ENCODE results near the gene BEGAIN. TPM values are rescaled to one million over a fixed set of nuclear protein-coding genes. Genes with fewer than 3 reads are reported as not detected.

BEGAIN gene
- total and polyA plus RNA-seq, 9 of the 15 experiments (the other 6 are each of a cell fraction or from before 2014, with no cell fraction given): 0.07 to 0.68 (median 0.55) TPM; not detected in 3

- no peak for TF ChIP-seq ELK1 (CRISPR knock-in tag; IDR thresholded peaks at IDR 0.05)
- no peak for TF ChIP-seq RBM14 (IDR thresholded peaks at IDR 0.05; ENCODE audit: borderline replicate concordance, insufficient read depth, low read depth, low read length)
- TF ChIP-seq ZNF79 (CRISPR knock-in tag; IDR thresholded peaks at IDR 0.05; ENCODE audit: low read depth): no peak
- no peak for TF ChIP-seq ZNF644 (tag; IDR thresholded peaks at IDR 0.05; ENCODE audit: low read depth)
- no peak for TF ChIP-seq ZBTB34 (CRISPR knock-in tag; IDR thresholded peaks at IDR 0.05)
- peak; percentile 17; the same call in 1 of the 2 replicates for TF ChIP-seq STAG1 (CRISPR knock-in tag; IDR thresholded peaks at IDR 0.05; ENCODE audit: borderline replicate concordance)
- no peak for TF ChIP-seq ATF2 (CRISPR knock-in tag; IDR thresholded peaks at IDR 0.05)
- TF ChIP-seq LARP7 (IDR thresholded peaks at IDR 0.05): no peak
- TF ChIP-seq CTCFL (IDR thresholded peaks at IDR 0.05; ENCODE audit: borderline replicate concordance, insufficient read depth, low read depth, low read length, poor library complexity, severe bottlenecking): peak; percentile 6
- TF ChIP-seq REST (IDR thresholded peaks at IDR 0.05; ENCODE audit: borderline replicate concordance): peak; percentile 84
- TF ChIP-seq REST (CRISPR knock-in tag; IDR thresholded peaks at IDR 0.05; ENCODE audit: low read depth): no peak
- no peak for TF ChIP-seq TARDBP (IDR thresholded peaks at IDR 0.05)
- no peak for TF ChIP-seq ZNF140 (CRISPR knock-in tag; IDR thresholded peaks at IDR 0.05)
- TF ChIP-seq ZNF133 (CRISPR knock-in tag; IDR thresholded peaks at IDR 0.05): no peak
- no peak for TF ChIP-seq ZNF41 (CRISPR knock-in tag; conservative IDR thresholded peaks at IDR 0.05)
Observed at GRCh38 chr14:100524933-100525243, 62.3 kb downstream of the BEGAIN start (continued).

Data from K562 (cell line).